ENCODE data around the gene OPRL1.
A peak's percentile ranks its signal among the peaks of the same experiment; 100 is the strongest.

OPRL1 gene

DNA sequence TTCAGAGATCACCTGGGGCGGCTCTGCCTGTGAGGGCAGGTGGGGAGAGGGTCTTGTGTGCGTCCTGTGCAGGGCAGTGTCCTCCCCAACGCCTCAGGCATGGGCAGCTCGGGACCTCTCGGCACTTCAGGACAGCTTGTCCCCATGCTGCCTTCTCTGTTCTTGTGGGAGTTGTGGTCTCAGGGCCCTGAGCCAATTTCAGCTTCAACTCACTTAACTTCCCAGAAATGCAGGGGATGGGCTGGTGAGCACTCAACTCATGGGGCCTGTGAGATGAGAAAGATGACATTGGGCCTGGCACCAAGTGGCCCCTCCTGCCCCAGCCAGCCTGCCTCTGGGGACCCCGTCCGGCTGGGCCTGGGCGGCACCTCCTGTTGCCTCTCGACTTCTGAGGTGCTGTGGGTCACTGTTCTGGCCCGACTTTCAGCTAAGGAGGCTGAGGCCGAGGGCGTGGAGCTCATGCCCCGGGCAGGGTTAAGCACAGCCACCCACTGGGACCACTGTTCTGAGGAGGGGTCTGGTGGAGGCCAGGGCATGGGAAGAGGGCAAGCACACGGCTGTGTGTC lies 7.3 kb upstream of the OPRL1 start:
- DNase-seq (ENCODE audit: low spot score): no peak

DNA sequence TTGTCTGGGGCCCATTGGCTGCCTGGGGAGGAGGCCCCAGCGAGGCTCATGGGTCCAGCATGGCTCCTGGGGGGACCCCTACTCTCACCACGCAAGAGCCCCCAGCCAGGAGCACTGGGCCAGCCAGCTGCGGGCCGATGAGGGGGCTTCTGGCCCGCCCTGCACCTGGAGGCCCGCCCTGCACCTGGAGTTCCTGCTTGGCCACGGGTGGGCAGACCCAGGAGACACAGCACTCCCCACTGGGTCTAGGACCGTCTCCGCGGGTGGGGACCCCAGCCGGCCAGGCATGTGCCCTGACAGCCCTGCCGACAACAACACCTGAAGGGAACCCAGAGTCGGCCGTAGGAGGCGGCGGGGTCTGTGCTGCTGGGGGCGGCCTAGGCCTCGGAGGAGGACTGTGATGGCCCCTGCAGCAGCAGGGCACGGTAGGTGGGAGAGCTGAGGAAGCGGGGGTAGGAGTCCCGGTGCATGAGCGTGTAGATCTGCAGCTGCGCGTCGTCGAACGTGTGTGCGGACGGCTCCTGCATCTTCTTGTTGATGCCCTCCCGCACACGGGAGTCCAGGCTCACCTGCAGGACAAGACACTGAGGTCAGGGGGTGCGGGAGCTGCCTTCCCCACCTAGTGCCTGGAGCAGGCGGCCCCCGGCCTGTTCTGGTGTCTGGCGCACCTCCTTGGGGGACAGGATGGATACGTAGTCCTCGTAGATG lies 6.3 kb upstream of the OPRL1 start:
- no peak for DNase-seq (ENCODE audit: low spot score)

DNA sequence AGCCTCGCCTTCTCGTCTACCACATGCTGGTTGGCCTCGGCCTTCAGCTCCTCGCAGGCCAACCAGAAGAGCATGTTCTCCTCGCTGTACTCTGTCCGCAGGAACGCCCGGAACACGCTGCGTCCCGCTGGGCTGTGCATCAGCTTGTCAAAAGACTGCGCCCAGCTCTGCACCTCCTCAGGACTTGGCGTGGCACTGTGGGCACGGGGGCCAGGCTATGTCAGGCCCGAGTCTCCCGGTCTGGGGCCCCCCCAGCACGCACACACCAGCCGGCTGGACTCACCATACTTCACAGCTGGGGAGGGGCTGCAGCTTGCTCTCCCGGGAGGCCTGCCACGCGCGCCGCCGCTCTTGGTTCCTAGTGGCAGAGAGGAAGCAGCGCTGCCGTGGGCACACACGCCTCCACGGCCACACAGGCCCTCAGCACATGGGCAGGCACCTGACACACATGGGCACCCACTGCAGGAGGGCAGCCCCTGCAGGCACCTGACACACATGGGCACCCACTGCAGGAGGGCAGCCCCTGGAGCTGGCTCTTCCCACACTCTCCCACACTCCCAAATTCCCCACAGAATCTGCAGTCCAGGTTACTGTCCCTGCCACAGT lies 5.6 kb upstream of the OPRL1 start:
- no peak for DNase-seq (ENCODE audit: low spot score)

GRCh38 chr20:64074963-64075362 lies 4.9 kb upstream of the OPRL1 start:
- DNase-seq (ENCODE audit: low spot score): no peak

- no peak for DNase-seq (ENCODE audit: low spot score)
Observed at GRCh38 chr20:64075556-64075955, 4.3 kb upstream of the OPRL1 start.

GRCh38 chr20:64076061-64076997 lies 3.6 kb upstream of the OPRL1 start:
- DNase-seq (ENCODE audit: low spot score): no peak

DNA sequence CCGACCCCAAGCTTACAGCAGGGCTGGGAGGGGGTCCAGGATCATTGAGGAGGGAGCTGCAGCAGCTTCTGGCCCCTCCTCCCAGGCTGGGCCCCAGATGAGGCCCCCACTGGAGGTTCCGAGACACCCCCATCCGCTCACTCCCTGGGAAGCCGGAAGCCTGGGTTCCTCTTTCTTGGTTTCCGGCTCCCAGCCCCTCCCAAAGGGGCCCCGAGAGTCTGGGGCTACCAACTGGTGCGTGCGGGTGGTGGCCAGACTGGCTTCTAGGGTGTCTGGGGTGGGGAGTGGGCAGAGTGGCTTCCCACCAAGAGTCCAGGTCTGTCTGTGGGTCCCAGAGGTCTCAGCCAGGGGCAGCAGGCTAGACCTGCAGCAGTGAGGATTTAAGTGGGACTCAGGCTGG lies 2.8 kb upstream of the OPRL1 start:
- no peak for DNase-seq (ENCODE audit: low spot score)

DNA sequence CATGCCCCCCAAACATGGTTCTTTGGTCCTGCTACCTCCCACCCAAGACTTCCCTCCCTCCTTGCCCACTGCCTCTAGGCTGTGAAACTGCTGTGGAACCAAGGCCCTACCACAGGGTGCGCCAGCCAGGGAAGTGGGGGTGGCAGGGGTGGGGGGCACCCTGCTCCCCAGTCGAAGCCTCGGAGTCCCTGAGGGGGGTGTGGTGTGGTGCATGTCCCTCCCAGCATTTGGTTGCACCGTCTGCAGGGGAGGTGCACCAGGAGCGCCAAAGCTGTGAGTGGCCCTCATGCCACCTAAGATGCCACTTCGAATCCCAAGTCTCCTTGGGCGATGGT lies 2.4 kb upstream of the OPRL1 start:
- no peak for DNase-seq (ENCODE audit: low spot score)

GRCh38 chr20:64077876-64078551 lies 1.9 kb upstream of the OPRL1 start:
- DNase-seq (ENCODE audit: low spot score): no peak

GRCh38 chr20:64078934-64079272 lies 979 bp upstream of the OPRL1 start:
- no peak for DNase-seq (ENCODE audit: low spot score)

- DNase-seq (ENCODE audit: low spot score): peak; percentile 83
Observed at GRCh38 chr20:64079273-64080012, 439 bp upstream of the OPRL1 start, which contains the start of gene RGS19. Gene RGS19 (minus strand): TSS chr20:64079518. CDS start chr20:64076886, 2,632 bp downstream.

GRCh38 chr20:64080813-64081623 lies 1.1 kb downstream of the OPRL1 start:
- DNase-seq (ENCODE audit: low spot score): no peak

DNA sequence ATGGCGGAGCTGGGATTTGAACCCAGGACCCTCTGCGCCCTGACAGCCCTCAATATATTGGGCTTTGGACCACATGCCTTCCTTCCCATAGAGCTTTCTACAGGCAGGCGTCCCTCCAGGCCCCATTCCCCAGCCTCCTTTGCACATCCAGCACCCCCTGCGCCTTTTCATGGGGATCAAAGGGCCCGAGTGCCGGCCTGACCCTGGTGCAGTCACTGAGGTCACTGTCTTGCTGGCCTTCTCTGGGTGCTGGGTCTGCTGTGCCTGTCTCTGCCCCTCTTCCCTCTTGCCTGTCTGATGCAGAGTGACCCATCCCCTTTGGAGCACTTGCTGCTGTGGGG lies 1.7 kb downstream of the OPRL1 start:
- no peak for DNase-seq (ENCODE audit: low spot score)

DNA sequence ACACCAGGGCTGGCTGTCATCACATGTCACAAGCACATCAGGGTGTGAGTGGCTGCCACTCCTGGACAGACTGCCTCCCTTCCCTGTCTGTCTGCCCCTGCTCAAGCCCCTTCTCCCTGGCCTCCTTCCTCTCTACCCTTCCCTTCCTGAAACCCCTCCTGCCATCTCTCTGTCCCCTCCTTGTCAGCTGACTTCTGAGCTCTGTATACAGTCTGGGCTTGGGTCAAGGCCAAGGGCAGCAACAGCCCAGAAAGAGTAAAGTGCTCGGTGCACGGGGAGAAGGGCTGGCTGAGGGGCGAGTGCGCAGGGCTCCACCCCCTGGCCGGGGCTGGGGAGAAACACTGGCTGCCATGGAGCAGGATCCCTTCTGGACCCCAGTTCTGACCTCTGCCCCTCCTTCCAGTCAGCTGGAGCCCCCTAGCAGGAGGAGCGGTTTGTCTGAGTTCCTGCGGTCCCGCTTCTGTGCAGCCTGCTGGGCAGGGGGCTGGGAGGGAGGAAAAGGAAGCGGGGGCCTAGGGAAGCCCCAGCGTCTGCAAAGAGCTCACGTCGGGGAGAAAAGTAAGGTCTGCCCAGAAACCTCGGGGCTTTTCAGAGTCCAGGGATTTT lies 2.3 kb downstream of the OPRL1 start:
- no peak for DNase-seq (ENCODE audit: low spot score)

- no peak for DNase-seq (ENCODE audit: low spot score)
Observed at GRCh38 chr20:64082820-64083377, 3.0 kb downstream of the OPRL1 start.

GRCh38 chr20:64083378-64083803 lies 3.5 kb downstream of the OPRL1 start:
- DNase-seq (ENCODE audit: low spot score): peak; percentile 77

- DNase-seq (ENCODE audit: low spot score): no peak
Observed at GRCh38 chr20:64083804-64084684, 4.2 kb downstream of the OPRL1 start, which contains the start of gene LKAAEAR1. Gene LKAAEAR1 (minus strand): TSS chr20:64084398. CDS start chr20:64084219, 179 bp downstream.

- DNase-seq (ENCODE audit: low spot score): no peak
Observed at GRCh38 chr20:64084685-64085152, 4.8 kb downstream of the OPRL1 start.

DNA sequence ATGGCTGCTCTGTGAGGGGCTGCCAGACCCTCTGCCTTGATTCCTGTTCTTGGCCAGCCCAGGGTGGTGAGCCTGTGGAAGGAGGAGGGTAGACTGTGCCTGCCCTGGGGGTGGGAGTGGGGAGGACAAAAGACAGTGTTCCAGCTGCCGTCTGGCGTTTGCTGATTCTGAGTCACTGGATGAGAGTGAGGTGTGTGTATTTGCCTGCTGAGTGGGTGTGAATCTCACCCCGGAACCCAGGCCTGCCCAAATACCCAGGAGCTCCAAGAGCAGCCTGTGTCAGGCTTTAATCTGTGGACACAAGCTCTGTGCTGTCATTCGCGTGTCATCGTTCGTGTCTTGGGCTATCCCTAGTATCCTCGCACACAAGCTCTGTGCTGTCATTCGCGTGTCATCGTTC lies 6.9 kb downstream of the OPRL1 start:
- DNase-seq (ENCODE audit: low spot score): no peak
